ENCODE results near the gene LAMA4.
A peak's percentile ranks its signal among the peaks of the same experiment; 100 is the strongest.

Gene LAMA4

GRCh38 chr6:112180095-112180820 is 74.1 kb downstream of the LAMA4 start:
- TF ChIP-seq, protein P1, sequence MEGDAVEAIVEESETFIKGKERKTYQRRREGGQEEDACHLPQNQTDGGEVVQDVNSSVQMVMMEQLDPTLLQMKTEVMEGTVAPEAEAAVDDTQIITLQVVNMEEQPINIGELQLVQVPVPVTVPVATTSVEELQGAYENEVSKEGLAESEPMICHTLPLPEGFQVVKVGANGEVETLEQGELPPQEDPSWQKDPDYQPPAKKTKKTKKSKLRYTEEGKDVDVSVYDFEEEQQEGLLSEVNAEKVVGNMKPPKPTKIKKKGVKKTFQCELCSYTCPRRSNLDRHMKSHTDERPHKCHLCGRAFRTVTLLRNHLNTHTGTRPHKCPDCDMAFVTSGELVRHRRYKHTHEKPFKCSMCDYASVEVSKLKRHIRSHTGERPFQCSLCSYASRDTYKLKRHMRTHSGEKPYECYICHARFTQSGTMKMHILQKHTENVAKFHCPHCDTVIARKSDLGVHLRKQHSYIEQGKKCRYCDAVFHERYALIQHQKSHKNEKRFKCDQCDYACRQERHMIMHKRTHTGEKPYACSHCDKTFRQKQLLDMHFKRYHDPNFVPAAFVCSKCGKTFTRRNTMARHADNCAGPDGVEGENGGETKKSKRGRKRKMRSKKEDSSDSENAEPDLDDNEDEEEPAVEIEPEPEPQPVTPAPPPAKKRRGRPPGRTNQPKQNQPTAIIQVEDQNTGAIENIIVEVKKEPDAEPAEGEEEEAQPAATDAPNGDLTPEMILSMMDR (IDR thresholded peaks at IDR 0.05; ENCODE audit: low read depth, low read length), result peak; percentile 69
- DNase-seq, result peak; percentile 72
- Histone ChIP-seq H3K4me3 (ENCODE audit: low read depth, low read length) (no peak overlapping the region), H3K36me3 (no peaks in the 10 kb centered on the region), H3K9me3 (no peaks in the 10 kb centered on the region), H3K27me3 (no peaks in the 10 kb centered on the region), H3K4me1 (0 out of 2 replicates have a peak, but pooled peaks cover 3% of the 10 kb centered on the region)

- Histone ChIP-seq H3K4me1 (0 out of 2 replicates have a peak, but pooled peaks cover 3% of the 10 kb centered on the region), H3K4me3 (ENCODE audit: low read depth, low read length) (no peak overlapping the region), H3K36me3 (no peaks in the 10 kb centered on the region), H3K9me3 (no peaks in the 10 kb centered on the region), H3K27me3 (no peaks in the 10 kb centered on the region)
- TF ChIP-seq, protein P1 (IDR thresholded peaks at IDR 0.05; ENCODE audit: low read depth, low read length), result no peak
- DNase-seq, result no peak
Measured at GRCh38 chr6:112179631-112180030, 74.7 kb downstream of the LAMA4 start.

DNA sequence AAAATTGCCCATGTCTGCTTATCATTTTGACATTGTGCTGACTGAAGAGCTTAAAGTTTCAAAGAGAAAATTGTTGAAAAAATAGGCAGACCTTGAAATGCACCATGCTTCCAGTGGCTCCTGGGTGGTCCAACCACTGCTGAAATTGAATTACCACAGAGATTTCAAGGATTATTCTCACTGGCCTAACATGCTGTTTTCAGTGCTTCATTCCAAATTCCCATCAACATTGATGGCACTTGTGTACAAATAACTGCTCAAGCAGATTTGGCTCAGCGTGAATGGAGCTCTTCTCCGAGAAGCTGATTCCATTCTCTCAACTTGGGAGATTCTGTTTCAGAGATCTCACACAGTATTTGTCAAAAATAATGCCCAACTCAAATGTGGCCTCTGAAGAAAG is 75.5 kb downstream of the LAMA4 start:
- DNase-seq, result no peak
- no peaks in the 10 kb centered on the region for H3K27me3 ChIP-seq
- TF ChIP-seq, protein P1 (IDR thresholded peaks at IDR 0.05; ENCODE audit: low read depth, low read length), result no peak
- no peak overlapping the region for H3K4me3 ChIP-seq (ENCODE audit: low read depth, low read length)
- 0 out of 2 replicates have a peak, but pooled peaks cover 3% of the 10 kb centered on the region for H3K4me1 ChIP-seq
- no peaks in the 10 kb centered on the region for H3K9me3 ChIP-seq
- no peaks in the 10 kb centered on the region for H3K36me3 ChIP-seq

DNA sequence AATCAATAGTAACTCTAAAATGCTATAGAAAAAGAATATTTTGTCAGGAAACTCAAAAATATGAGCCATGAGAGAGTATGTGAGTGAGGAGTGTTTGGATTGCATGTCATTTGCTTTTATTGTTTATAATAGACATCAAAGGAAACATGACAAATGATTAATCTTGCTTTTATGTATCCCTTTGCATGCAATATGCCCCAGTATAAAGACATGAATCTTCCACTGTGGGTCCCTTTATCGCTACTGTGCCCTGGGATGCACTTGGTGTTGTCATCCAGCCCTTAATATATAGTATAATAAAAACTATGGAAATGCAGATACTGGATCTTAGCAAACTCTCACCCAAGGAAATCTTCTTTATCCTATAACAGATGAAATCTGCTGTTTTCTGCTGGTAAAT is 77.3 kb downstream of the LAMA4 start:
- Histone ChIP-seq H3K9me3 (no peaks in the 10 kb centered on the region), H3K4me3 (ENCODE audit: low read depth, low read length) (no peak overlapping the region), H3K27me3 (no peaks in the 10 kb centered on the region), H3K4me1 (0 out of 2 replicates have a peak, but pooled peaks cover 3% of the 10 kb centered on the region), H3K36me3 (no peaks in the 10 kb centered on the region)
- TF ChIP-seq, protein P1 (IDR thresholded peaks at IDR 0.05; ENCODE audit: low read depth, low read length), result no peak
- DNase-seq, result no peak

GRCh38 chr6:112176175-112176574 is 78.2 kb downstream of the LAMA4 start:
- DNase-seq, result no peak
- H3K4me3 ChIP-seq (ENCODE audit: low read depth, low read length), result no peak overlapping the region

More at GRCh38 chr6:112176175-112176574, 78.2 kb downstream of the LAMA4 start:
- H3K27me3 ChIP-seq, result no peaks in the 10 kb centered on the region
- H3K9me3 ChIP-seq, result no peaks in the 10 kb centered on the region
- H3K4me1 ChIP-seq, result 0 out of 2 replicates have a peak, but pooled peaks cover 3% of the 10 kb centered on the region
- H3K36me3 ChIP-seq, result no peaks in the 10 kb centered on the region
- TF ChIP-seq, protein P1 (IDR thresholded peaks at IDR 0.05; ENCODE audit: low read depth, low read length), result no peak

Measured in BE2C (cell line).